Lower lobe of right lung (tissue), 2 donors: ENCODE results near the gene SOSTDC1. TPM values are rescaled to one million over a fixed set of nuclear protein-coding genes. Genes with fewer than 3 reads are reported as not detected.
A peak's percentile ranks its signal among the peaks of the same experiment; 100 is the strongest.

ENCODE experiments used
- ATAC-seq, 2 donors: fragments of 200-7000 bp; cut with Tn5 transposase; one replicate each; pipeline ENCODE4 v1.9.1; 2020 to 2022; ENCODE audit warnings: mild to moderate bottlenecking in 2 of 2, moderate library complexity in 2 of 2
- DNase-seq: peaks from one replicate; pipeline ENCODE4 v3.0.0-alpha.2; 2020
- H3K27ac ChIP-seq: fragments of 200-600 bp; one replicate; pipeline ENCODE4 v1.8.0; 2022
- H3K27me3 ChIP-seq: fragments of 200-600 bp; one replicate; pipeline ENCODE4 v1.8.0; 2022; ENCODE audit warnings: low read depth
- H3K36me3 ChIP-seq: fragments of 200-600 bp; one replicate; pipeline ENCODE4 v1.8.0; 2022; ENCODE audit warnings: mild to moderate bottlenecking
- H3K4me1 ChIP-seq: fragments of 200-600 bp; one replicate; pipeline ENCODE4 v1.8.0; 2022
- H3K4me3 ChIP-seq: fragments of 200-600 bp; one replicate; pipeline ENCODE4 v1.8.0; 2022; ENCODE audit warnings: mild to moderate bottlenecking
- H3K9me3 ChIP-seq: fragments of 200-600 bp; one replicate; pipeline ENCODE4 v1.8.0; 2022
- intact Hi-C: fragments of 100-400 bp; cut with DNase I; formaldehyde crosslinking; loops from one replicate; pipeline ENCODE4 v1.11.0; 2022
- total RNA-seq: library from RNA; stranded (reverse); fragmentation: NEBNext Ultra II Directional; extraction: Animal tissue kit (Norgen Biotek cat#: 25700); gene quantifications from one replicate; pipeline ENCODE4 v1.2.1, GENCODE V29; 2021
- TF ChIP-seq, protein P1 (sequence below): fragments of 200-600 bp; IDR thresholded peaks from one replicate; pipeline ENCODE4 v1.8.0; 2022; ENCODE audit warnings: antibody characterized with exemption, mild to moderate bottlenecking
- donor health status: DM: no; HTN: yes; CAD: no; lungs with severe emphysema.

The SOSTDC1 gene
- total RNA-seq, 1 donor from 2014 or later, result 8.7 TPM

GRCh38 chr7:16419859-16420258 lies 45.7 kb downstream of the SOSTDC1 start:
- intact Hi-C loops, result no loop called here
- Histone ChIP-seq H3K27me3 (no peaks in the 10 kb centered on the region), H3K9me3 (no peaks in the 10 kb centered on the region), H3K4me3 (peak overlapping the region; percentile 71), H3K4me1 (peaks cover 16% of the 10 kb centered on the region), H3K36me3 (no peaks in the 10 kb centered on the region), H3K27ac (peak overlapping the region; percentile 96)
- TF ChIP-seq, protein P1, sequence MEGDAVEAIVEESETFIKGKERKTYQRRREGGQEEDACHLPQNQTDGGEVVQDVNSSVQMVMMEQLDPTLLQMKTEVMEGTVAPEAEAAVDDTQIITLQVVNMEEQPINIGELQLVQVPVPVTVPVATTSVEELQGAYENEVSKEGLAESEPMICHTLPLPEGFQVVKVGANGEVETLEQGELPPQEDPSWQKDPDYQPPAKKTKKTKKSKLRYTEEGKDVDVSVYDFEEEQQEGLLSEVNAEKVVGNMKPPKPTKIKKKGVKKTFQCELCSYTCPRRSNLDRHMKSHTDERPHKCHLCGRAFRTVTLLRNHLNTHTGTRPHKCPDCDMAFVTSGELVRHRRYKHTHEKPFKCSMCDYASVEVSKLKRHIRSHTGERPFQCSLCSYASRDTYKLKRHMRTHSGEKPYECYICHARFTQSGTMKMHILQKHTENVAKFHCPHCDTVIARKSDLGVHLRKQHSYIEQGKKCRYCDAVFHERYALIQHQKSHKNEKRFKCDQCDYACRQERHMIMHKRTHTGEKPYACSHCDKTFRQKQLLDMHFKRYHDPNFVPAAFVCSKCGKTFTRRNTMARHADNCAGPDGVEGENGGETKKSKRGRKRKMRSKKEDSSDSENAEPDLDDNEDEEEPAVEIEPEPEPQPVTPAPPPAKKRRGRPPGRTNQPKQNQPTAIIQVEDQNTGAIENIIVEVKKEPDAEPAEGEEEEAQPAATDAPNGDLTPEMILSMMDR, result no peak
- DNase-seq, result no peak
- no peak for ATAC-seq

DNA sequence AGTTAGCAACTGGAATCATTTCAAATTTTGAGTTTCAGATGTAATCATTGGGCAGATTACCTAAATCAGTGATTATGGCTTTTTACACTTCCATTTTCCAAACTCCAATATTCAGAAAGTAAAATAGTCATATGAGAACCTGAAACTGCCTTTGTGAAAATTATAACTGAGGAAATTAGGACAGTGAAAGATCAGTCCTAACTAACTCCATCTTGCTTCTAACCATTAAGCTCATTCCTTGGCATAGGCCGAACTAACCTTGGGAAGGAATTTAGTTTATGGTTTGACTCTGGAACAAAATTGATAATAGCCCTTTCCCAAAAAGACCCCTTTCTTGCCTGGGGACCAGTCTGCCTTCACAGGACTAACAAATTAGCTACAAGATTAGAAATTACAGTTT lies 46.4 kb downstream of the SOSTDC1 start:
- no peaks in the 10 kb centered on the region for H3K9me3 ChIP-seq
- ATAC-seq, result no peak
- DNase-seq, result no peak
- TF ChIP-seq, protein P1, result no peak
- no peaks in the 10 kb centered on the region for H3K36me3 ChIP-seq
- no peak overlapping the region for H3K4me3 ChIP-seq
- H3K27ac ChIP-seq, result no peak overlapping the region
- peaks cover 16% of the 10 kb centered on the region for H3K4me1 ChIP-seq
- intact Hi-C loops, result no loop called here
- no peaks in the 10 kb centered on the region for H3K27me3 ChIP-seq

- ATAC-seq (no peak), DNase-seq (peak; percentile 49)
- Histone ChIP-seq H3K27me3 (no peaks in the 10 kb centered on the region), H3K36me3 (no peaks in the 10 kb centered on the region), H3K4me1 (peaks cover 19% of the 10 kb centered on the region), H3K9me3 (no peaks in the 10 kb centered on the region), H3K4me3 (no peak overlapping the region), H3K27ac (no peak overlapping the region)
- TF ChIP-seq, protein P1, result no peak
- intact Hi-C loops, result no loop called here
Measured at GRCh38 chr7:16417906-16418305, 47.6 kb downstream of the SOSTDC1 start.

DNA sequence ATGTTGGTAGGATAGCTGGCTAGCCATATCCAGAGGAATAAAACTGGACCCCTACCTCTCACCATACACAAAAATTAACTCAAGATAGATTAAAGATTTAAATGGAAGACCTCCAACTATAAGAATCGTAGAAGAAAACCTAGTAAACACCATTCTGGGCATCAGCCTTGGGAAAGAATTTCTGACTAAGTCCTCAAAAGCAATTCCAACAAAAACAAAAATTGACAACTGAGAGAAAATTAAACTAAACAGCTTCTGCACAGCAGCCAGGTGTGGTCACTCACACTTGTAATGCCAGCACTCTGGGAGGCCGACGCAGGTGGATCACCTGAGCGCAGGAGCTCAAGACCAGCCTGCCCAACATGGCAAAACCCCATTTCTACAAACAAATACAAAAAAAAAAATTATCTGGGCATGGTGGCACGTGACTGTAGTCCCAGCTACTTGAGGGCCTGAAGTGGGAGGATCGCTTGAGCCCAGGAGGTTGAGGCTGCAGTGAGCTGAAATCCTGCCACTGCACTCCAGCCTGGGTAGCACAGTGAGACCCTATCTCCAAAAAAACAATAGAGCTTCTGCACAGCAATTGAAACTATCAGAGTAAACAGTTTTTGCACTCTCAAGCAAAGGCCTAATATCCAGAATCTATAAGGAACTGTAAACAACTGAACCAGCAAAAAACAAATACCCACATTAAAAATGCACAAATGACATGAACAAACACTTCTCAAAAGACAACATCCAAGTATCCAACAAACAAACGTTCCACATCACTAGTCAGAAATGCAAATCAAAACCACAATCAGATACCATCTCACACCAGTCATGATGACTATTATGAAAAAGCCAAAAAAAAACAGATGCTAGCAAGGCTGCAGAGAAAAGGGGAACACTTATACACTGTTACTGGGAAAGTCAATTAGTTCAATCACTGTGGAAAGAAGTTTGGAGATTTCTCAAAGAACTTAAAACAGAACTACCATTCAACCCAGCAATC lies 49.0 kb downstream of the SOSTDC1 start:
- Histone ChIP-seq H3K4me1 (peaks cover 17% of the 10 kb centered on the region), H3K9me3 (no peaks in the 10 kb centered on the region), H3K4me3 (no peak overlapping the region), H3K27ac (no peak overlapping the region), H3K36me3 (no peaks in the 10 kb centered on the region), H3K27me3 (no peaks in the 10 kb centered on the region)
- TF ChIP-seq, protein P1, result no peak
- ATAC-seq (no peak), DNase-seq (no peak)
- intact Hi-C loops, result no loop called here

DNA sequence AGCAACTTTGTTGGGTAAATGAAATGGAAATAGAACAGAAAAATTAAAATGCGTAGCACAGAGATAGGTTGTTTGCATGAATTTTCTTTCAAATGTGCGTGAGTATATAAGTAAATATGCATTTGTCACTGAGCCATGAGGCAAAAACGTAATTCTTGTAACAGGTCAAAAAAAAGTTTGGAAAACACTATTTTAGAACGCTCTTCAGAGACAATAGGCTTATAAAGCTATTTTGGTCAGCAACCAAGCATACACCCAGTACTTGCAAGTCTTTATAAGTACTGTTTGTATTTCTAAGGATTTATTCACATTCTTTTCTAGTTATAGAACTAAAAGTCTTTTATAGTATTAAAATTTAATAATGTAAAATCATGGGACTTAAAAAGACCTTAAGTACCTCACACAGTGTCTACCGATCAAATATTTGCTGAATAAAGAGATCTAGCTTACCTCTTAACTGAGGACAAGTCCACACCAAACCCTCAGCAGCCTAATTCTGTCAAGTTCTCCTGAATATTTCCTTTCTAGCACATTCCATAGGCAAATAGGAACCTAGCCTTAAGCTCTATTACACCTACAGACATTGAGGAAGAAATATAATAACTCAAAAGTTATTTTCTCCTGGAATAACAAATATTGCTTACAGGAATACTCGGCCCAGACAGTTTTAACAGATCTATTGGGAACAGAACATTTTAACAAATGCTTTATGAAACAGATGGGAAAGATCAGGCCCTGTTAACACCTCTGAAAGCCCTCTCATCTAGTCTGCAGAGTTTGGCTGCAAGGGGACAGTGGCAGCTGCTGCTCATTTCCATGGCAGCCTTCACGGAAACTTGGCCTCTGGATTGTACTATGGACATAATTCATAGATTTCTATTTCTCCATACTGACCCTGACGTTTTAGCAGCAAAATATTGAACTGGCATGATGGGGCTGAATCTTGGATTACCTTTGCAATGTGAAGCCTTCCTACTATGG lies 53.0 kb downstream of the SOSTDC1 start:
- Histone ChIP-seq H3K9me3 (no peaks in the 10 kb centered on the region), H3K4me1 (peaks cover 9% of the 10 kb centered on the region), H3K27ac (no peak overlapping the region), H3K4me3 (no peak overlapping the region), H3K36me3 (no peaks in the 10 kb centered on the region), H3K27me3 (no peaks in the 10 kb centered on the region)
- no peak for DNase-seq
- intact Hi-C loops, result no loop called here
- ATAC-seq, result peak in 1 of 2 donors; percentile 60
- TF ChIP-seq, protein P1, result no peak
